Upper lobe of left lung (tissue), 4 donors: ENCODE results near the gene CARMIL1.

Source experiments
- CTCF ChIP-seq, 6 experiments: fragments of 450-650 bp in 4 of 6; fragments of 200-600 bp in 2 of 6; sonication (generic) in 2 of 6; IDR thresholded peaks; one replicate each; pipeline ENCODE4 v1.5.1; 2016 to 2019; ENCODE audit warnings: antibody characterized with exemption in 6 of 6
- EP300 ChIP-seq, 4 donors: sonication (generic); formaldehyde crosslinking; IDR thresholded peaks; one replicate each; pipeline ENCODE4 v1.5.1; 2017; ENCODE audit warnings: antibody characterized with exemption in 4 of 4, control low read depth in 2 of 4
- POLR2AphosphoS5 ChIP-seq, 2 donors: sonication (generic); formaldehyde crosslinking; IDR thresholded peaks; one replicate each; pipeline ENCODE4 v1.5.1; 2017; ENCODE audit warnings: antibody characterized with exemption in 2 of 2

- TF ChIP-seq POLR2AphosphoS5 (IDR thresholded peaks at IDR 0.05) (no peak), CTCF (IDR thresholded peaks at IDR 0.05) (no peak), EP300 (IDR thresholded peaks at IDR 0.05) (no peak)
These were observed 36.6 kb upstream of the CARMIL1 start for GRCh38 chr6:25242567-25242966.
